GM19468 (cell line): Measurements from ENCODE around the gene PIGQ.
A peak's percentile ranks its signal among the peaks of the same experiment; 100 is the strongest.

ENCODE experiments used
- ATAC-seq: cut with Tn5 transposase; IDR thresholded peaks from one replicate; pipeline ENCODE4 v1.9.1; 2021; ENCODE audit warnings: mild to moderate bottlenecking, moderate library complexity, moderate number of reproducible peaks; ENCODE audit not compliant: unreplicated experiment; ENCODE audit errors: extremely low read depth

Gene PIGQ

DNA sequence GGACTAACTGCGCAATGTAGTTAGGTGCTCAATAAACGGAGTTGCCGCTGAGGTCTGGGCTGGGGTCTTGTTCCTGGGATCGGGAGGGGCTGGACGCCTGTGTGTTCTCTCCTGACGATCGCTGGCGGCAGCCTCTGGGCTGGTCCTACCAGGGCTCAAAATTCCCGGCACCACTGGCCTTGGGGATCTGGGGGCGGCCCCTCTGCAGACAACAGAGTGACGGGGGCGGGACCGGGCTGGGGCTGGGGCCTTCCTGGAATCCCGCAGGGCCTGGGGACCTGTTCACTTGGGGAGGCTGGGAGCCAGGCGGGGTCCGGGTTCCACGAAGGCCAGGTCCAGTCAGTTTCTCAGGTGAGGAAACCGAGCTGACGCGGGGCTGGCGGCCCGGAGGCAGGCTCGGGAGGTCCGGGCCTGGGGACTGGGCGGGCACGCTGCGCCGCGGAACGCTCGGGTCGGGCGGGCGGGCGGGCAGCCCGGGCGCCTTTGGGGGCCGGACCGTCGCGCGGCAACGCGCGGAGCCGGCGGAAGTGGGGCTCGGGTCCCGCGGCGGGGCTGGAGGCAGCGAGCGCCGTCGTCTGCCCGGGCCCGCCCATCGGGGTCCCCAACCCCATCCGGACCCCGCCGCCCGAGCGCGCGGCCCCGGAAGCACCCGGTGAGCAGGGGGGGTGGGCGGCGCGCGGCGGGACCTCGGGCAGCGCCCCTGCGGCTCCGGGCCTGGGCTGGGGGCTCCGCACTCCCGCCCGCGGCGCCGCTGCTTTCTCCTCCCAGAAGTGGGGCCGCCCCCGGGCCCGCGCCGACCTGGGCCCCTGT is at the start of gene PIGQ:
Gene PIGQ, plus strand, starts transcription at position 524 of the 810 bp plus-strand sequence. CDS start 4,107 bp downstream, outside the sequence.
- no peak for ATAC-seq

DNA sequence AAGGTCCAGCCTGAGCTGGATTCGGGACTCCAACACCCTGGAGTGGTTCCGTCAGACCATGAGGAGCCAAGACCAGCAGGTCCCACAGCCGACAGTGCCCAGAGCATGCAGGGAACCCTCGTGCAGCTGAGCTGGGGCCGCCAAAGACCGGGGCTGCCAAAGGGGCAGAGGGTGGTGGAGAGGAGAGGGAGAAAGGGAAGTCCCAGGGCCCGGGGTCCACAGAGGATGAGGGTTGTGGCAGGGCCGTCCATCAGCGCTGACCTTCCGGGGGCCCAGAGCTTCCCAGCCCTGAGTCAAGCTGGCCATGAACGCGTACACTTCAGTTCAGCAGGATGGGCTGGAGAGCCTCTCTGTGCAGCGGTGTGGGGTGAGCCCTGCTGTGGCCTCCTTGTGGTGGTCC is 48.9 kb upstream of the PIGQ start:
- ATAC-seq = no peak

DNA sequence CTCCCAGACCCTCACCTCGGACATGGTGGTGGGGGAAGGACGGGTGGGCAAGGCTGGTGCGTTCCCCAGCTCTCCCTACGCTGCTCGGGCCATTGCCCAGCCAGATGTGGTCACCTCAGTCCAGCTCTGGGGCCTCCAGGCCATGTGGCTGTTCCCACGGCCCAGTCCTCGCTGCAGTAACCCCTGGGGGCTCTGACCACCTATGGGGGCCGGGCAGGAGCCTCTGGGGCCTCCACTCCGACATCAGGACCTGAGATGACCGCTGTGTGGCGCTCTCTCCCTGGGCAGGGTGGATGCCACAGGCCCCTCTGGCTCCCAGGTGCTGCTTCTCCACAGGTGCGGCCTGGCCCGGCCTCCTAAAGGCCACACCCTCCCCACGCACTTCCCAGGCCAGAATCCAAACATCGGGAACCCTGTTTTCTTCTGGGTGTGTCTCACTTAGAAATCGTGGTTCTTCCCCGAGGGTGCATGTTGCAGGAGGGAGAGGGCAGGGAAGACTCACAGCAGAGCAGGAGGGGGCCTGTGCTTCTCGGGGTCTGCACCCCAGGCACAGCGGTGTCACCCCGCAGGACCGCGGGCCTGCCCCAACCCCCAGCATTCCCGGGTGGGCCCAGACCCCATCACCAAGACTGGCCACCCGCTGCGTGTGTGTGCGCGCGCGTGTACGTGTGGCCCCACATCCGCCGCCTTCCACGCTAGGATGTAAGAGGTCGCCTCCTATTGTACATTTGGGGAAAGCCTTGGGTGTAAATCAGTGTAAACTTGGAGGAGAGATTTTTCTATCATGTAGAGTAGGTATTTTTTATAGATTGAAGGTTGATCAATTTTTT is 48.2 kb upstream of the PIGQ start:
- ATAC-seq = no peak

DNA sequence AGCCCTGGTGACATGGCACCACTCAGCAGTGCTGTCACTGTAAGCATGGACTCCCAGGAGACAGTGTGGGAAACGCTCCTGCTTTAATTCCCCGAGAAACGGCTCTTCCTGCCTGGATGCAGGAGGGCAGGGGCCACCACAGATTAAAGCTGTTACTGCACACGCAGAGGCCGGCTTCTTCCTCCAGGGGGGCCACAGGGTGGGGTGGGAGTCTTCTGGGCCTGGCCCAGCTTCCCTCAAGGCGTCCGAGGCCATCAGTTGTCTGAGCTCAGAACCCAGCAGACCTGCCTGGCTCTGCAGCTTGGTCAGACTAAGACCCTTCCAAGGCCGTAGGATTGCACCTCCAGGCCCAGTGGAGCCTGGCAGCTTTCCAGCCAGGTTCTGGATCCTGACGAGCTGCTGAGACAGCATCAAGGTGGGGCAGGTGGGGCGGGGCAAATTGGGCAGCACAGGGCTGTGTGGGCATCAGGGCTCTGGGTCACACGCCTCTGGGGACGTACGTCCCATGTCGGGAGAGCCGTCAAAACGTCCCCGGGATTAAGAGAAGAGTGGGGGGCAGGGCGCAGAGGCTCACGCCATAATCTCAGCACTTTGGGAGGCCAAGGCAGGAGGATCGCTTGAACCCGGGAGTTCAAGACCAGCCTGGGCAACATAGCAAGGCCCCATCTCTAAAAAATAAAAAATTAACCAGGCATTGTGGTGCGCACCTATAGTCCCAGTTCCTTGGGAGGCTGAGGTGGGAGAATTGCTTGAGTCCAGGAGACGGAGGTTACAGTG is 47.3 kb upstream of the PIGQ start:
- no peak for ATAC-seq

- ATAC-seq = no peak
These were observed 46.5 kb upstream of the PIGQ start for GRCh38 chr16:523097-523741.

GRCh38 chr16:524274-525040 is 45.3 kb upstream of the PIGQ start:
- ATAC-seq = no peak

DNA sequence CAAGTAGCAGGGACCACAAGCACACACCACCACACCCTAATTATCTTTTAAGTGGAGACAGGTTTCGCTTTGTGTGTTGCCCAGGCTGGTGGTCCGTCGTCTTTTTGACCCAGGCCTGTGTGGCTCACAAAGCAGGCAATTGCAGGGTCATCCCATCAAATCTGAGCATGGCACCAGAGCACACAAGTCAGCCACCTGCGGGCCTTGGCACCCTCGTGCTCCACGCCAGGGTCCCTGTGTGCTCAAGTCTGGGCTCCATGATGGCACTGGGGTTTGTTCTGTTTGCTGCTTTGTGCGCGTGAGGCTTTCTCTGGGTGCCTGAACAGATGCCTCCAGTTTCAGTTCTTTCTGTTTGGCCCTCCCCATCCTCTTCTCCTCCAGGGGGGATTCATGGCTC is 44.6 kb upstream of the PIGQ start:
- no peak for ATAC-seq

DNA sequence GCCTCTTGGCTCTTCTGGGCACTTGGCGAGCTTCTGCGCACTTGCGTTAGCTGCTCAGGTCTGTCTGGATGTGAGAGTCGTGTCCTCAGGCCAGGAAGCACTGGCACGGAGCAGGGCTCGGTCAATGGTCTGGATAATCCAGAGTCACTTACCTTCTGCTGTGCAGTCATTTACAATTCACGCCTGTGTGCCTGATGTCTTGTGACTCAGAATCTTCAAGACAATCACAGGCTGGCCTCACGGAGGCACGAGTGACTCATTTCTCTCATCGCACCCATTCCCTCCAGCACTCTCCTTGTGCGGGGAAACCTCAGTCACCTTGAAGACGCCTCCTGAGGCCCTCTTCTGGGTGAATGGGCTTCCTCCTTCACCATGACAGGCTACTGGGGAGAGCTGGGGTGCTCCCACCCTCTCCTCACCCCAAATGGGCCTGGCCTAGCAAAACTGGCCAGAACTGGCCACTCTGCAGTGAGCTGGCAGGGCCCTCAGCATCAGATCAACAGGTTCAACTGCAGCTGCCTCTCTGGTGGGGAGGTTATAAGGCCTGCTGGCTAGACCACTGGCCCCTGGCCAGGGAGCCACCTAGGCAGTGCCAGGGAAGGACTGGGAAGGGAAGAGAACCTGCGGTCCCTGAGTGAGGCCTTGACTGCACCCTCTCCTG is 44.1 kb upstream of the PIGQ start:
- ATAC-seq = no peak

DNA sequence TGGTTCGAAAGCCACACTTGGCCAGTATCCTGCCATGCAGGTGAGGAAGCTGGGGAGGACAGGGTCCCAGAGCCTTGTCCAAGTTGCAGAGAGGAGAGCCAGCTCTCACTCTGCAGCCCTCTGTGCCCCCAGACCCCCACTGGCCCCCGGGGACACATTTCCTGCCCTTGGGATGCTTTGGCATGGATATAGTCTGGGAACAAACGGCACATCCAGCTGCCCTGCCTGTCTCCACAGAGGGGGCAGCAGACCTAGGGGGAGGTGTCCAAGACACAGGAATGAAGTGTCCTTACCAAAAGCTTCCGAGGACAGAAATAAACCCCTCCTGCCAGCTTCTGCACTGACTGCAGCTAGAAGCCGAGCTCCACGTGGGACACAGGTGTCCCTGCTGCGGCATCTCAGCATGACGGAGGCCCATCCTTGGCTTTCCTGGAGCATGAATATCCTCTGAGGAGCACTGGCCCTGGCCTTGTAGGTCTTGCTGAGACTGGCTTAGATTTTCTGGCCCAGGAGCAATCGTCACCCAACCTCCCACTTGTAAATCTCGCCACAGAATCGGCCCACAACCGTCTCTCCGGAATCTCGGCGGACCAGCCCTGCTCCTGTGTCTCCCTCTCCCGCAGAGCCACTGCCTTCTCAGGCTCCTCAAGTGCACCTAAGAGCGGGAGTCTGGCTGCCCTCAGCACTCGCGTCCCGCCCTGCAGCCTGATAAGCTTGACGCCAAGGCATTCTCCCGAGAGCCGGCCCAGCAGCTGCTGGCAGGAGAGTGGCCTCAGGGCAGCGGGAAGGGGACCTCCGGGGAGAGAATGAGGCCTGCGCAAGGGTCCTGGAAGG is 43.4 kb upstream of the PIGQ start:
- ATAC-seq = no peak

GRCh38 chr16:527015-527903 is 42.5 kb upstream of the PIGQ start, which contains the start of gene CAPN15:
Gene CAPN15 (plus strand): TSS chr16:527712. CDS start chr16:546839, 19,127 bp downstream.
- ATAC-seq = peak; percentile 56

DNA sequence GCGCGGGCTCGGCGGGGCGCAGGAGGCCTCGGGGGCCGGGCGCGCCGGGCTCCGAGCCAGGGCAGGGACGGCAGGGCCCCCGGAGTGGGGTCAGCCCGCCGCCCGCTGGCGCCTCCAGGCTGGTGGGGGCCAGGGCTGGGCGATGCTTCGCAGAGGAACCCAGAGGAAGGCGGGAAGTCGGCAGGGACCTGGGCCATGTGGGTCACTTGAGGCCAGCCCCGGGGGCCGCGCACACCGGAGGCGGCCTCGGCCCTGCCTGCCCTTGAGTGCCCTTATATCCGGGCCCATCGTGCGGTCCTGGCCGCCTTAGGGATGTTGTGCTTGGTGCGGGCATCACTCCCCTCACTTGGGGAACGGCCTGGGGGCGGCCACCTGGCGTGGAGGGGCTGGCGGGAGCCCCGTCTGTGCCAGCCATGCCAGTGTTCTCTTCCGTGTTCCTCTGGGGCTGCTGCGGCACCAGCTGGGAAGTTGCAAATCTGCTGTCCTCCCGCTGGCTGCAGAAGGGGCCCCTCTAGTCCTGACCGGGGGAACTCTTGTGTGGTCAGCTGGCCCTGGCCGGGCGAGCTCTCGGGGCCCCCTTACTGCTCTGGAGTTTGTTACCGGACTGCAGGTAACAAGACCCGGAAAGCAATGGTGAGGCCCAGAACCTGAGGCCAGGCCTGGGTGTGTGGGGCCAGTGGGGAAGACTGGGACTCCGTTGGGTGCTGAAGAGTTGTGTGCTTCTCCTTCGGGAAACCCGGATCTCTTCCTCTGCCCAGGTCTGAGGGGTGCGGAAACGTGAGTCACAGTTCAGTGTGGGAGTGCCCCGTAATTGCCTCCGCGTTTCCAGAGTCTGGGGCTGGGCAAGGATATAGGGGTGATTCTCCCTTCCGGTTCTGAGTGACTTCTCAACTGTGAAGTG is 41.4 kb upstream of the PIGQ start:
- ATAC-seq = no peak

GRCh38 chr16:529012-529575 is 40.7 kb upstream of the PIGQ start:
- no peak for ATAC-seq

DNA sequence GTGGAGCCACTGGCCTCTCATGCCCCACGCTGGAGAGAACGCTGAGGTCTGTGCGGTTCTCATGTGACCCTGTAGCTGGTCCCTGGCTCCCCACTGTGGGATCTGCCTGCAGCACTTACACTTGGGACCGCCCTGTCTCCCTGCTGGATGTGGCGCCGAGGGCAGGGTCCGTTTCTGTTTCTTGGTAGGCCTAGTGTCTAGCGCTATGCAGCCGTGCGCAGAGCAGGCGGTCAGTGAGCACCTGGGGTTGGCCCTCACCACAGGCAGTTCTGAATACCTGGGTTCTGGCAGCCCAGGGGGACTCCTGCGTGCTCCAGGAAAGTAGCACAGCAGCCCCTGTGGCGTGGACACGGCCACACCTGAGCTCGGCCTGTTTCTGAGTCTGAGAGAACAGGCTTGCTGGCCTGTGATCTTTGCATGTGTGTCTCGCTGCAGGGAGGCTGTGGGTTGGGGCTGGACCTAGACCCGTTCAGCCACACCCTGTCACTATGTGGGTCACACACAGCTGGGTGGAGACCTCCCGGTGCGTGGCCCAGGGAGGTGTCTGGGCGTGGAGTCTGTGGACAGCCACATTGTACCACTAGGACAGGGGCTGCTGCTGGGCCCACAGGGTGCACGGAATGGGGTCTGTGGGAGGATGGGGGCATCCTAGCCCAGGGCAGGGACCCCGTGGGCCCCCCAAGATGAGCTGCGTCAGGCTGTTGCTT is 39.5 kb upstream of the PIGQ start:
- ATAC-seq = no peak

DNA sequence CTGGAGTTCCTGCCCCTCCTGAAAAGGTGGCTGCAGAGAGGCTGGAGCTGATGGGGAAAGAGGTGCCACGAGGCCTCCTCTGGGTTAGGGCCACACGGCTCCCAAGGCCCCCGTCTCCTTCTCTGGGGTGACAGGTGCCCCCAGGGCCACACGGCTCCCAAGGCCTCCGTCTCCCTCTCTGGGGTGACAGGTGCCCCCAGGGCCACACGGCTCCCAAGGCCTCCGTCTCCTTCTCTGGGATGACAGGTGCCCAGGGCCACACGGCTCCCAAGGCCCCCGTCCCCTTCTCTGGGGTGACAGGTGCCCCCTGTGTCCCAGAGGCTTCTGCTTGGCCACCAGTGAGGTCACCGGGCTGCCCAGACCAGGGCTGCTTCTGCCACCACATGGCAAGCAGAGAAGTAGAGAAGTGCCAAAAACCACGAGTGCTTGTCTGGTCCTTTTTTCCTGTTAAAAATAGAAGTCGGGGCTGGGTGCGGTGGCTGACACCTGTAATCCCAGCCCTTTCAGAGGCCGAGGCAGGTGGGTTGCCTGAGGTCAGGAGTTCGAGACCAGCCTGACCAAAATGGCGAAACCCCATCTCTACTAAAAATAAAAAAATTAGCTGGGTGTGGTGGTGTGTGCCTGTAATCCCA is 38.2 kb upstream of the PIGQ start:
- ATAC-seq = no peak
